ENCODE results near the gene AOAH.

AOAH gene, protein sequence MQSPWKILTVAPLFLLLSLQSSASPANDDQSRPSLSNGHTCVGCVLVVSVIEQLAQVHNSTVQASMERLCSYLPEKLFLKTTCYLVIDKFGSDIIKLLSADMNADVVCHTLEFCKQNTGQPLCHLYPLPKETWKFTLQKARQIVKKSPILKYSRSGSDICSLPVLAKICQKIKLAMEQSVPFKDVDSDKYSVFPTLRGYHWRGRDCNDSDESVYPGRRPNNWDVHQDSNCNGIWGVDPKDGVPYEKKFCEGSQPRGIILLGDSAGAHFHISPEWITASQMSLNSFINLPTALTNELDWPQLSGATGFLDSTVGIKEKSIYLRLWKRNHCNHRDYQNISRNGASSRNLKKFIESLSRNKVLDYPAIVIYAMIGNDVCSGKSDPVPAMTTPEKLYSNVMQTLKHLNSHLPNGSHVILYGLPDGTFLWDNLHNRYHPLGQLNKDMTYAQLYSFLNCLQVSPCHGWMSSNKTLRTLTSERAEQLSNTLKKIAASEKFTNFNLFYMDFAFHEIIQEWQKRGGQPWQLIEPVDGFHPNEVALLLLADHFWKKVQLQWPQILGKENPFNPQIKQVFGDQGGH

DNA sequence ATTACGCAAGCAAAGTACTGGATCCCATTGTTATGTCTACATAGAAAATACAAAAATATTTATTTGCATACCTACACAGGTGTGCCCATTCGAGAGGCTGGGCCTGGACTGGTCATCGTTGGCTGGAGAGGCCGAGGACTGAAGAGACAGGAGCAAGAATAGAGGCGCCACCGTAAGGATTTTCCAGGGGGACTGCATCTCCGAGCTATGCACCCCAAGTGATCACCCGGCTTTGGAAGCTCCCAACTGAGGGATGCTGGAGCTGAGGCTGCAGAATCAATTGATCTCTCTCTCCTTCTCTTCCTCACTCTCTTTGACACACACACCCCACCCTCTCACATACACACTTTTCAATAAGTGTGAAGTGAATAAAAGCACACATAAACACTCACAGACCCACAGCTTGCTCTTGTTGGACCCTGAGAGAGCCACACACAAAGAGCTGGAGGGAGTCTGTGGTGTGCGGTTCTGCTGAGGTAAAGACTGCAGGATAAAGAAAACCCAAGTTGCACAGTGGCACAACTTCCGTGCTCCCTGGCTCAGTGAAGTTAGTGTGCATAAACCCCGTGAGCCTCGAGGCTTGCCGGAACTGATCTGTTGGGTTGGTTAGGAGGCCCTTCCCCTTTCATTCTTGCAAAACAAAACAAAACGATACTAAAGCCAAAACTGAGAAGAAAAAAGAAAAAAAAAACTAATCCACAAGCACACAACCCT is at the start of gene AOAH:
AOAH (minus strand) TSS at position 544 of the 714 bp plus-strand sequence; CDS start at position 198, 346 bp downstream.
- no peak for DNase-seq (ENCODE audit: low read depth)

DNA sequence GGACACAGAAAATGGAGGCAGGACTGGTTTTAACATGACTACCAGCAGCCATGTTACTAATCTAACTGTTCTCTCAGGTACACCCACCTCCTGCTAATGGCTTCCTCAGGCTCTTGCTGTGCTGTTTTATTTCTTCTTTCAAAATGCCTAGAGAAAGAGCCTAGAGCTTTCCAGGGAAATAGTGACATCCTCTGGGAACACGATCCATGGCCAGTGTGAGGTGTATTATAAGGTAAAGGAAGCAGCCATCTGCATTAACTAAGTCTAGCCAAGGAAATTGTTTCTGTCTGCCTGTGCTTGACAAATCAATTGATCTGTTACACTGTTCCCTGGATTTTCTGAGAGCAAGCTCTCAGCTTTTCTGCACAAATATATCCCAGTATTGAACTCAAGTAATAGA is 42.2 kb upstream of the AOAH start:
- no peak for DNase-seq (ENCODE audit: low read depth)

DNA sequence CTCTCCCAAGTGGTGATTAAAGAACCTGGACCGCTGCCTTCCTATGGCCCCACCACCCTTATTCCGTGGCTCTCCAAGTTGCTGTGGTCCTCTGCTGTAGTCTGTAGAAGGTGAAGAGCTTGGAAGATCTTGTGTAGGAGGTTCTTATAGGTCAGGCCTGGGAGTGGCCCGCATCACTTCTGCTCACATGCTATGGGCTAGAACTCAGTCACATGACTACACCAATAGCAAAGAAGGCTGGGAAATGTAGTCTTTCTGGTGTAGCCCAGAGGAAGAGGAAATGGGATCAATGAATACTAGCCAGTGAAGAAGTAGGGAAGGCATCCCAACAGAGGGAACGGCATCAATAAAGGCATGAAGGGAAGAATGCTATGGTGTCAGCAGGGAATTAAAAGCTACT is 41.3 kb upstream of the AOAH start:
- peak; percentile 14 for DNase-seq (ENCODE audit: low read depth)

DNA sequence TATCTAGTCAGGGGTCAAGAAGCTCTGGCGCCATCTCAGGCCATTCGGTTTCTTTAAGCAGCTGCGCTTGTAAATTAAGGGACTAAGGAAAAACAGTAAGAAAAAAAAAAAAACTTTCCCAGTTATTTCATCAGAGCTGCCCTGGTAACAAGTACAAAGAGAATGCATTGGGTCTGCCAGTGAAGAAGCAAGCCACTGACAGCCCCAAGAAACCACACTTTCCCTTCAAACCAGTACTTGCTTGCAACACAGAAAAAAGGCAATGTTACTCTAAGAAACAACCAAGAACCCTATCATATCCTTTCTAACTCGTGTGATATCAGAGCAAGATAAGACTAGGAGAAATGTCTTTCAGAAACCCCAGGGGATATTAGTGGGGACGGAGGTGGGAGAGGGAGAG is 40.6 kb upstream of the AOAH start:
- peak; percentile 63 for DNase-seq (ENCODE audit: low read depth)

DNA sequence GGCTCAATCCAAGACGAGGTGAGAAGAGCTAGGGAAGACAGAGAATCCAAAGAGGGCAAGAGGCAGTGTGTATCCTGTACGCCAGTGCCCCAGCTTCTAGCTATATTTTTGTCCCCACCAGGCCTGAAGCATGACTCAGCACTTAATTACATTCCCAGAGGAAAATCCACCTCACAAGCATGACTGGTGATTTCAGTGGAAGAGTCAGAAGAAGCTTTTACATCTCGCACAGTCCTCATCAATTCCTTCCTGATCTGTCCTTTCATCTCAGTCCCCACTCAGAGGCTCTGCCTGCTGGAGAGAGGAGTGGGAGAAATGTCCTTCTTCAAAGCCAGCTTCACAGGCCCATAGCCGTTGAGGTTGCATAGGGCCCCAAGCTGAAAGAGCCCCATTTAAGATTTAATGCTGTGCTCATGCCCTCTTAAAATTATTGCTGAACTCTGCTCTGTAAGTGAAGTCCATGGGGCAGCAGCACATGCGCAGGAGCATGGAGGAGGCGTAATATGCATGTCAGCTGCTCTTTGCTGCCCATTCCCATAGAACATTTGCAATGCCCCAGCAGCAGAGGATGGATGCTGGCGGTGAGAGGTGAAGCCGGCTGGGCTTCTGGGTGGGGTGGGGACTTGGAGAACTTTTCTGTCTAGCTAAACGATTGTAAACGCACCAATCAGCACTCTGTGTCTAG is 39.0 kb upstream of the AOAH start:
- peak; percentile 33 for DNase-seq (ENCODE audit: low read depth)

DNA sequence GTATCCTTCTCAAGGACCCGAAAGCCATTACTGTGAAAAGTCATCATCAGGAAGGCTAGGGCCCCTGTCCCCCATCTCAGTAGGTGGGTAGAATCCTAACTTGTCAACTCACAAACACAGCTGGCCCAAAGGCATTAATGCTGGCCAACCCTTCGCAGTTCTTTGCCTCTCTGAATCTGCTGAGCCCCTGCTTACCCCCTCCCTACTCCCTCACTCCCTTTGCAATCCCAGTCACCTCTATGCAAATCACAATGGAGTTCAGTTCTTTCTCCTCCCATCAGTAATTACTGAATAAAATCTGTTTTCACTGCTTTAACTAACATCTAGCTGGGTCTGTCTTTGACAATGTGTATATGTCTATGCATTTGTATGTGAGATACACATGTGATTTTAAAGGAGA is 38.1 kb upstream of the AOAH start:
- no peak for DNase-seq (ENCODE audit: low read depth)

DNA sequence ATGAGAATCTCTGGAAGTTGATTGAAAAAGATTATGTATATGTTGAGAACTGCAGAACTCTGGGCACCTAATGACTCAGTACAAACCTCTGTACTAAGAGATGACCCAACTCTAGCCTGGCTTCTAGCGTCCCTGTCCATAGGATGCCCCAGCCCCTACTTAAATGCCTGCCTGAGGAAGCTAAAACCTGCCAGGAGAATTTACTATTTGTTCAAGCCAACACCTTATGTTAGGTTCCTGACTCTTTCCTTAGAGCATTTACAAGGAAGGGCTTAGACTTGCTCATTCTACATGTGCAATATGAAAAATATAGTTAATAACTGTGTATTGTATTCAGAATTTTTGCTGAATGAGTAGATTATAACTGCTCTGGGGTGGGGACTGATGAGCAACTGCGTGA is 37.5 kb upstream of the AOAH start:
- DNase-seq (ENCODE audit: low read depth), result no peak

DNA sequence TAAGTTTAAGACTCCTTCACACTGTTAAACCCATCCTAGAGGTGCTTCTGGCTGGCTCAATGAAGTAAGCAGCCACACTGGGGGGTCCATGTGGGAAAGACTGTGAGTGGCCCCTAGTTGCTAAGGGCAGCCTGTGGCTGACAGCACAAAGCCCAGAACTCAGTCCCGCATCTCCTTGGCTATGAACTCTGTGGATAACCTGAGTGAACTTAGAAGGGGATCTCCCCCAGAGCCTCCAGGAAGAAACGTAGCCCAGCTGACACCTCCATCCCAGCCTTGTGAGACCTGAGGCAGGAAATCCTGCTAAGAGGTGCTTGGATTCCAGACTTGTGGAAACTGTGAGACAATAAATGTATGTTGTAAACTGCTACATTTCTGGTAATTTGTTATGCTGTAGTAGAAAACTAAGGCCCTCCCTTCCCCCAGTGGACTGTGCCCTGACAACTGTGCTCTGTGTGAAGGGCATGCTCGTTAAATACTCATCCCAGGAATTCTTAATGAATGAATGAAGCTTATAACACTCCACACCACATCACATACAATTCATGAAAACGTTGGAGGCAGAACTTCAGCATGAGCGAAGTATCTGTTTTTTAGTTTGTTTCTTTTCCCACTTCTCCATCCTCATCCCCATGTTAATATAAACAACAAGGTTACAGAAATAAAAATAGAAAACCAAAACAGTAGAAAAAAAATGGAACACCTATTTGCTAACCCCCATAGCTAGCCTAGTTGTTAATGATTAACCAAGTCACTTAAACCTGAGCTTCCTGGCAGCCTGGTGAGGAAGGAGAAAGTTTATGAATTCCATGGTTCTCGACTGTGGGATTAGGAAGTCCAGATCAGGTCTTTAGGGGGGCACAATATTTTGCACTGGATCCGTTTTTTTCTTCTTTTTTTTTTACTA is 36.8 kb upstream of the AOAH start:
- no peak for DNase-seq (ENCODE audit: low read depth)

DNA sequence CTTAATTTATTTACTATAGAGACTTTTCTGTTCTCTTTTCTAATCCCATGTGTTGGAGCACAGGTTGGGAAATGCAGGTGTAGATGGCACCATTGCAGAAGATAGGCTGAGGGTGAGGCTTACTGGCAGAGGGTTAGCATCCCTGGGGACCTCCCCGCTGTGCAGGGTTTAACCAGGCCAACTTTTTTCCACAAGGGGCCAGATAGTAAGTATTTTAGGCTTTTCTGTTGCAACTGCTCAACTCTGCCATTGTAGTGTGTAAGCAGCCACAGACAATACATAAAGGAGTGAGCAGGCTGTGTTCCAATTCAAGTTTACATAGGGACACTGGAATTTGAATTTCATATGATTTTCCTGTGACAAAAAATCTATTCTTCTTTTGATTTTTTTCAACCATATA is 34.6 kb upstream of the AOAH start:
- DNase-seq (ENCODE audit: low read depth), result no peak

DNA sequence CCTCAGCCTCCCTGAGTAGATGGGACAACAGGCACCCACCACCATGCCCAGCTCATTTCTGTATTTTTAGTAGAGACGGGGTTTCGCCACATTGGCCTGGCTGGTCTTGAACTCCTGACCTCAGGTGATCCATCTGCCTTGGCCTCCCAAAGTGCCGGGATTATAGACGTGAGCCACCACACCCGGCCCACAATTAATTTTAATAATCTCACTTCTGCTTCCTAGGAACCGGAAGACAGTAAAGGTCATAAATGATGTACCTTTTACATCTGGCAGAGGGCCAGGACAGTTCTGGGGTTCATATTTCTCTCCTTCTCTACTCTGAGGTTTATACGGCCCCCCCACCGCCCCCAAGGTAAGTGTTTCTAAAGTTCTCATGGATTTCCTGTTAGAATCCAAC is 31.2 kb upstream of the AOAH start:
- no peak for DNase-seq (ENCODE audit: low read depth)

DNA sequence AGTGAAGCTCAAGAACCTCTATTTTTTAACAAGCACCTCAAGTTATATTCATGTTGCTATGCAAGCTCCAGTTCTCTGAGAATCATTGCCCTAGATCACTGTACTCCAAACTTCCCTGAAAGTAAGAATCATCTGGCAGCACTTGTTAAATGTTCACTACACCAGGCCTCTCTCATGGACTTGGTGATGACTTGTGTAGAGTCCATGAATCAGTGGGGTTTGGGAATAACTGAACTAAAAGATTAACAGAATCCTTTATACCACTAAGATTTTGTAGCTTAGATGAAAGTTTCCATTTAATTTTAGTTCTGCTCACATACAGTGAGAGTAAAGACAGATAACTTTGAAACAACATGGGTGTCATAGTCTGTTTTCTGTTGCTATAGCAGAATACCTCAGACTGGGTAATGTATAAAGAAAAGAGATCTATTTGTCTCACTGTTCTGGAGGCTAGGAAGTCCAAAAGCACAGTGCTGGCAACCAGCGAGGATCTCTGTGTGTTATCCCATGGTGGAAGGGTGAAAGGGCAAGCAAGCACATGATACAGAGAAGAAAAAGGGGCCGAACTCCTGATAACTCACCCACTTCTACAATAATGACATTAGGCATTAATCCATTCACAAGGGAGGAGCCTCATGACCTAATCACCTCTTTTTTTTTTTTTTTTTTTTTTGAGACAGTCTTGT is 27.9 kb upstream of the AOAH start:
- no peak for DNase-seq (ENCODE audit: low read depth)

DNA sequence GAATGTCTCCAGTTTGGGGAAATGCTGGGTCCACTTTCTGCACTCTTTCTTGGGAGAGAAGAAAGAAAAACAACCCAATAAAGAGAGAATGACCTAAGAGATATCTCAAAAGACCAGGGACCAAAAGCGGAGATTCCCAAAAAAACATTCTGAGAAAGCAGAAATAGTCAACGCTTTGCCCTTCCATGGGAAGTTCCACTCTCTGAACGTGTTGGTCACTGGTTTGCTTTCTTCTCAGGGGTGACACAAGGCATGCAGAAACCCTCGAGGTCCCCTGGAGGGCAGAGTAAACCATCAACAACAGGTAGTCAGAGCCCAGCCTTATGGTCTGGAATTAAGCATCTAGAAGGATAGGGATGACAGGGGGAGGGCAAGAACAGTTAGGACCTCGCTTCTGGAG is 26.2 kb upstream of the AOAH start:
- no peak for DNase-seq (ENCODE audit: low read depth)

DNA sequence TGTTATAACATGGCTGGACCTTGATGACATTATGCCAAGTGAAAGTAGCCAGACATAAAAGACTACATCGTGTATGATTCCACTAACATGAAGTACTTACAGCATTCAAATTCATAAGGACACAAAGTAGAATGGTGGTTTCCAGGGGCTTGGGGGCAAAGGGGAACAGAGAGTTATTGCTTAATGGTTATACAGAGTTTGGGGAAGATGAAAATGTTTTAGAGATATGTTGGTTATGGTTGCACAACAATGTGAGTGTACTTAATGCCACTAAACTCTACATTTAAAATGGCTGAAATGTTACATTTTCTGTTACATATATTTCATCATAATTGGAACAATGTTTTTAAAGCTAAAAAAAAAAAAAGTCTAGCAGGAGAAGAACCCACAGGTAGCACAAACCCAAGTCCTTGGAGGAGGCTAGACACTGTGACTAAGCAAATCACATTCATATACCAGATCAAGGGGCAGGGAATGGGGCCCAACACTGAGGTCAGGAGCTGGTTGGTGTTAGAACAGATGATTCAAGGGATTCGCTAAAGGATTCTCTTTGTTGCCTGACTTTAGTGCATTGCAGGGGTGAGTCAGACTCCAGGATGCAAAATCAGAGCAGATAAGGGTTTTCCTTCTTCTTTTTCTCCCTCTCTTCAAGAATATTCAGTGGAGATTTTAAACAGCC is 25.1 kb upstream of the AOAH start:
- DNase-seq (ENCODE audit: low read depth), result peak; percentile 85

DNA sequence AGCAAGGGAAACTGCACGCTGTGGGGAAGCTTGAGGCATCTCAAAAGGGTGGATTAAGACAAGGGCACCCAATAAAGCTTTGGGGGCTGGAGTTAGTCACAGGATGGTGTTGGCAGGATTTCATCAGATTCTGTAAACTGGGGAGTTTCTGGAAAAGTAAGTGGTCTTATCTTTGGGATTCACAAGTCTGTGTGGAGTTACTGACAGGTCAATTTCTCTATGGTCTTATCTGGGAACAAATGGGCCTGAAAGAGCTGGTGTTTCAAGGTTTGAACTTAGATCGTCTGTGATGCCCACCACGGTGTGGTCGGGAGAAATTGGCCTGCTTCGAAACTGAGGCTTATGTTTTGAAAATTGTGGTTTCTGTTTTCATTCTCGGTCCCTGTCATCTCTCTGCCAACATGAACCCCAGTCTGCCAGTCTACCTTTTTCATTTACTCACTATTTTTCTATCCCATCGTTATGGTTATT is 23.8 kb upstream of the AOAH start:
- peak; percentile 52 for DNase-seq (ENCODE audit: low read depth)

DNA sequence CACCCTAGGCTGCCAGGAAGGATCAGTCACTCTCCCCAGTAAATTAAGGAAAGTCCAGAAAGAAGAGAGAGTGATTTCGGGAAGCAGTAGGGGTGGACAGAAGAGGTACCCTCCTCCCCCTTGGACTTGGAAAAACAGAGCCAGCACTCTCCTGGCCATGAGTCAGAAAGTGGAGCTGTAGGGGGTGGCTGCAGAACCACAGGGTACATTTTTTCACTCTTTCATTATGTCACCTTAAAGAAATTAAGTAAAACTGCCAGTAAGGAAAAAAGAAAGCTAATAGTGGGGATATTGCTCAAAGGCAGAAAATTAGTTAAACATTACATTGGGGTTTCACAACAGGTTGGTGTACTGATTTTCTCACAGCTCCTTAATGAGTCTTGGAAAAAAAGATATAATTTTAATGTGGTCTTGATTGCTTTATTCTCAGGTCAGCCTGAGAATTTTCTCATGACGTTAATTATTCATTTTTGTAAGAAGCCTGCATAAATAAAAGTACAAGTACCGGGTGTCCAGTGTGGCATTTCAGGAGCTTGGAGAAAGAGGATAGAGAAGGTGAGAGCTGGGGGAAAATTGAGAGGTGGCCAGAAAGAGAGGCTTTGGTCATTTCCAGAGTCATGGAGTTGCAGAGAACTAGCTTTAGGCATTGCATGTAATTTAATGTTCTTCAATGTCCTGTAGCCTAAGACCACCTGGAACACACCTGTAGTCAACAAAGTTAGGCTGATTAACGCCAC is 23.2 kb upstream of the AOAH start:
- peak; percentile 82 for DNase-seq (ENCODE audit: low read depth)

DNA sequence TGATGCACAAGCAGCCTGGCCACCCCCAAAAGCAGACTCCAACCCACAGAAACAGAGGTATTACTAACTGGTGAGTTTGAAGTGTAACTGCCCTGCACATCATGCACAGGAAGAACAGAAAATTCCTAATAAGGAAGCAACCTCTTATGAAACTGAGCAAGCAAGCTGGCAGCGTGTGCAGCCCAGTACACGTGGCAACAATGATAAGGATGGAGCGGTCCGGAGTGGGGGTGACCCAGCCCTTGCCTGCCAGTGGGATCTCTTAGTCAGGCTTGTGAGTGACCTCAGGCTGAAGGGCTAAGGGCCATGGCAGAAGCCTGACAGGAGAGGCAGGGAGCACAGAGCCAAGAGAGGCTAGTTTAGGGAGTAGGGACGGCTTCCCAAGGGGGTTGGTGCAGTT is 22.1 kb upstream of the AOAH start:
- peak; percentile 90 for DNase-seq (ENCODE audit: low read depth)

DNA sequence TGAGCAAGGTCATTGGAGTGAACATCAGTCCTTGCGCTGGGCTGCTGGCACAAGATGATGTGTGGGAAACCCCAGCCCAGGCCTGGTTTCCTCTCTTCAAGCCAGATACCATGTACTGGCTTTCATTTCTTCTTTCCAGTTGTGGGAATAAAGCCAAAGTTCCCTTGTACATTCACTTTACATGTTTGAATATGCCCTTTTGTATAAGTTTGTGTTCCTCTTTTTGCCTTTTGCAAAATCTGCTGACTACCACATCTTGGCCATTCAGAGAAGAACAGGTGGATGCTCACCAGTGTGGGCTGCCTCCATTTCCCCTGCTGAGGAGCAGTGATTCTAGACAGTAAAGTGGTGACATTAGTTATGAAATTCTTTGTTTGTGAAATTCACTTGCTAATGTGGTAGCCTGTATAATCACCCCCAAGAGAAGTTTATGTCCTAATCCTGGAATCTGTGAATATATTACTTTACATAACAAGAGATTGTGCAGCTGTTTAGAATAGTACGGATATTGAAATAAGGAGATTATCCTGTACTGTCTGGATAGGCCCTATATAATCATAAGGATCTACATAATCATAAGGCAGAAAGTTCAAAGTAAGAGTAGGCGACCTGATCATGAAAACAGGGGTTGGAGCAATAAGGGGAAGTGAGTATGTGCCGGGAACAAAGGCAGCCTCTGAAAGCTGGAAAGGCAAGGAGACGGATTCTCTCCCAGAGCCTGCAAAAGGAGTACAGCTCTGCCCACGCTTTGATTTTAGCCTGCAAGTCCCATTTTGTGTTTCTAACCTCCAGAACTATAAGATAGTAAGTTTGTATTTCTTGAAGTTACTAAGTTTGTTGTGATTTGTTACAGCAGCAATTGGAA is 18.8 kb upstream of the AOAH start:
- no peak for DNase-seq (ENCODE audit: low read depth)

DNA sequence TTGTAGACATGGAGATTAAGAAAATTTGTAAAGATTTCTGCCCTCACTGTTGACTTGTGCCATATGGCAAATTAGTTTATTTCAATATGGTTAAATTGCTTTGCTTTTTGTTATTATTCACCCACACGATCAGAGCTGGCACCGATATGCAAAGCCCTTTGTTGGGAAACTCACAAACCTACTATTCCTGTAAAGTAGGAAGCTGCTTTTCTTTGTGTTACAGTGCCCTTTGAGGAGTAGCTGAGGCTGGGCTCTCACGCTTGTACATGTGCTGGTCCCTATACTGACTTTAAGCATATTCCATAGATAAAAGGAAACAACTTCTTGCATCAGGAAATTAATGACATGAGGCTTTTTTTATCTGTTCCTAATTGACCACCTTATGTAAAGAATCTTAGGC is 17.6 kb upstream of the AOAH start:
- DNase-seq (ENCODE audit: low read depth), result no peak

DNA sequence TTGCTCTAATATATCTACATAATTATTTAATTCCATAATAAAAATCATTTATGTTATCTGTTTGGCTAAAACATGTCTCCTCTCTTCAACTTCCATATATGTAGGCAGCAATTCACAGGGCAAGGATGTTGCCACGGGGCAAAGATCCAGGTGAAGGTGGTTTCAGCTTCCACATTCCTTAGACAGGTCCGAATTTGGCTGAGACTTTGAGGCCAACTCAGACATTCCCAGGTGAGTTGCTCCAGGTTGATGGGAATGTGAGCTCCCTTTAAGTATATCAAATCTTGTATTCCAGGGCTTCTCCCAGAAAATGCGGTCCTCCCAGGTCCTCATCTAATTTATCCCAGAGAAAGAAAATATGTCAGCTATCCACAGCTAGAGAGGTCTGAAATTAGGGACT is 15.1 kb upstream of the AOAH start:
- no peak for DNase-seq (ENCODE audit: low read depth)
